ENCODE results near the gene PDZK1IP1.

PDZK1IP1 gene

GRCh38 chr1:47231301-47232186, 41.7 kb upstream of the PDZK1IP1 start:
- TF ChIP-seq CTCF (IDR thresholded peaks at IDR 0.05; ENCODE audit: insufficient read depth, missing control alignments) = no peak
- FAIRE-seq = no peak
- DNase-seq (ENCODE audit: insufficient read length, low spot score) = peak; percentile 63

GRCh38 chr1:47230692-47231300, 41.0 kb upstream of the PDZK1IP1 start:
- FAIRE-seq (no peak), DNase-seq (ENCODE audit: insufficient read length, low spot score) (peak; percentile 43)
- no peak for TF ChIP-seq CTCF (IDR thresholded peaks at IDR 0.05; ENCODE audit: insufficient read depth, missing control alignments)

GRCh38 chr1:47229886-47230691, 40.3 kb upstream of the PDZK1IP1 start:
- no peak for TF ChIP-seq CTCF (IDR thresholded peaks at IDR 0.05; ENCODE audit: insufficient read depth, missing control alignments)
- DNase-seq (ENCODE audit: insufficient read length, low spot score) (no peak), FAIRE-seq (no peak)

- DNase-seq (ENCODE audit: insufficient read length, low spot score) (no peak), FAIRE-seq (no peak)
- no peak for TF ChIP-seq CTCF (IDR thresholded peaks at IDR 0.05; ENCODE audit: insufficient read depth, missing control alignments)
Measured at GRCh38 chr1:47229031-47229885, 39.4 kb upstream of the PDZK1IP1 start.

GRCh38 chr1:47228644-47229030, 38.8 kb upstream of the PDZK1IP1 start:
- DNase-seq (ENCODE audit: insufficient read length, low spot score) (no peak), FAIRE-seq (no peak)
- TF ChIP-seq CTCF (IDR thresholded peaks at IDR 0.05; ENCODE audit: insufficient read depth, missing control alignments) = no peak

- FAIRE-seq (no peak), DNase-seq (ENCODE audit: insufficient read length, low spot score) (no peak)
- TF ChIP-seq CTCF (IDR thresholded peaks at IDR 0.05; ENCODE audit: insufficient read depth, missing control alignments) = no peak
Measured at GRCh38 chr1:47227341-47228232, 37.8 kb upstream of the PDZK1IP1 start.

Data from D721Med (cell line).